GM12878 (cell line): ENCODE measurements around the gene CD177. TPM values are rescaled to one million over a fixed set of nuclear protein-coding genes. Genes with fewer than 3 reads are reported as not detected.

ENCODE experiments used
- ATAC-seq: fragments of 200-7000 bp; cut with Tn5 transposase; 3 replicates; pipeline ENCODE4 v1.9.1; 2020; ENCODE audit warnings: mild to moderate bottlenecking, moderate library complexity
- BruUV-seq: library from RNA; stranded (reverse); fragments of 400-500 nt; replicated peaks from 2 replicates; lab custom pipeline; 2021; lab: Mats Ljungman, UMichigan
- CTCF ChIA-PET: fragments of 300-600 bp; sonication (Branson Sonifier 250); formaldehyde crosslinking; extraction: SDS; loops from one replicate; lab custom pipeline; 2021; ENCODE audit warnings: inconsistent platforms; lab: Yijun Ruan, JAX
- POLR2A ChIA-PET: fragments of 350-600 bp; formaldehyde crosslinking; extraction: SDS; loops from one replicate; lab custom pipeline; 2021; ENCODE audit warnings: inconsistent platforms; lab: Charles Lee
- RAD21 ChIA-PET: fragments of 300-600 bp; sonication (Branson Sonifier 250); formaldehyde crosslinking; loops from one replicate; lab custom pipeline; 2023; ENCODE audit warnings: antibody characterized with exemption; ENCODE audit not compliant: unreplicated experiment; lab: Charles Lee
- SMC1A ChIA-PET: fragments of 300-600 bp; sonication (Branson Sonifier 250); formaldehyde crosslinking; loops from one replicate; lab custom pipeline; 2023; ENCODE audit not compliant: unreplicated experiment, uncharacterized antibody; lab: Charles Lee
- DNase-seq: peaks from one replicate; pipeline ENCODE4 v3.0.0-alpha.2; 2011; ENCODE audit warnings: low read depth, low spot score
- FAIRE-seq: peaks from 3 replicates; lab custom pipeline; 2011; peaks lifted over from hg19 to GRCh38; lab: Jason Lieb, UNC
- H2AFZ ChIP-seq: 2 replicates; pipeline ENCODE4 v1.6.0; 2011; ENCODE audit warnings: low read depth, low read length, control low read depth; ENCODE audit not compliant: control insufficient read depth
- H3K27ac ChIP-seq: 2 replicates; pipeline ENCODE4 v1.5.1; 2011; ENCODE audit warnings: control low read depth; ENCODE audit not compliant: control insufficient read depth, insufficient read depth
- H3K27me3 ChIP-seq, 2 experiments: replicated peaks in 1 of 2; 2 replicates each; pipeline versions ENCODE4 v1.6.0 to v1.6.1; 2011; ENCODE audit warnings: low read length in 1 of 2; ENCODE audit not compliant: control insufficient read depth in 2 of 2, insufficient read depth in 2 of 2
- H3K36me3 ChIP-seq, 2 experiments: 2 replicates each; pipeline ENCODE4 v1.5.1; 2011; ENCODE audit warnings: low read length in 1 of 2; ENCODE audit not compliant: control insufficient read depth in 2 of 2, insufficient read depth in 2 of 2
- H3K4me1 ChIP-seq: 2 replicates; pipeline ENCODE4 v1.6.1; 2011; ENCODE audit warnings: mild to moderate bottlenecking, low read length, moderate library complexity, mixed read lengths; ENCODE audit not compliant: control insufficient read depth, insufficient read depth
- H3K4me2 ChIP-seq: 2 replicates; pipeline ENCODE4 v1.6.0; 2011; ENCODE audit warnings: control low read depth; ENCODE audit not compliant: control insufficient read depth, insufficient read depth
- H3K4me3 ChIP-seq: fragments of 200-600 bp; sonication (generic); 2 replicates; pipeline ENCODE4 v1.5.1; 2016
- H3K79me2 ChIP-seq: 2 replicates; pipeline ENCODE4 v1.6.0; 2011; ENCODE audit warnings: low read length; ENCODE audit not compliant: control insufficient read depth, insufficient read depth
- H3K9ac ChIP-seq: 2 replicates; pipeline ENCODE4 v1.8.0; 2011; ENCODE audit warnings: low read length, control low read depth, mixed read lengths; ENCODE audit not compliant: control insufficient read depth, insufficient read depth
- H3K9me3 ChIP-seq: replicated peaks from 3 replicates; pipeline ENCODE4 v1.5.1; 2011; ENCODE audit warnings: mild to moderate bottlenecking, low read length; ENCODE audit not compliant: control insufficient read depth, insufficient read depth
- H4K20me1 ChIP-seq: 2 replicates; pipeline ENCODE4 v1.6.0; 2011; ENCODE audit not compliant: control insufficient read depth, insufficient read depth
- CBFB ChIP-seq: IDR thresholded peaks from 2 replicates; pipeline ENCODE4 v1.6.1; 2016; ENCODE audit warnings: antibody characterized with exemption, low read depth
- CBX5 ChIP-seq: sonication (generic); IDR thresholded peaks from 2 replicates; pipeline ENCODE4 v1.6.1; 2016; ENCODE audit warnings: low read depth, moderate library complexity, mild to moderate bottlenecking, inconsistent platforms
- CHD4 ChIP-seq: fragments of 200-600 bp; sonication (generic); IDR thresholded peaks from 2 replicates; pipeline ENCODE4 v1.6.1; 2016; ENCODE audit warnings: mild to moderate bottlenecking
- DPF2 ChIP-seq: fragments of 450-650 bp; IDR thresholded peaks from 2 replicates; pipeline ENCODE4 v1.6.1; 2017; ENCODE audit warnings: mild to moderate bottlenecking
- EZH2 ChIP-seq: IDR thresholded peaks from 2 replicates; pipeline ENCODE4 v1.6.1; 2012; ENCODE audit warnings: low read depth, mild to moderate bottlenecking, control low read depth, inconsistent platforms, low read length, borderline replicate concordance; ENCODE audit not compliant: control insufficient read depth
- HCFC1 ChIP-seq: fragments of 150-350 bp; IDR thresholded peaks from 2 replicates; pipeline ENCODE4 v1.6.1; 2014; ENCODE audit warnings: low read length
- JUNB ChIP-seq: IDR thresholded peaks from 2 replicates; pipeline ENCODE4 v1.6.1; 2016; ENCODE audit warnings: antibody characterized with exemption, mild to moderate bottlenecking
- TBL1XR1 ChIP-seq: IDR thresholded peaks from 2 replicates; pipeline ENCODE4 v1.6.1; 2012; ENCODE audit warnings: low read depth, low read length, improper control_type of control experiment
- YBX1 ChIP-seq: fragments of 450-650 bp; IDR thresholded peaks from 2 replicates; pipeline ENCODE4 v1.6.1; 2016; ENCODE audit warnings: antibody characterized with exemption
- whole genome bisulfite sequencing: methylation state at CpG from one replicate; pipeline ENCODE4 v1.1.6; 2016; ENCODE audit warnings: low lambda C conversion rate; ENCODE audit not compliant: insufficient replicate concordance, insufficient coverage; ENCODE audit errors: missing lambda C conversion rate; 5-methylcytosine and 5-hydroxymethylcytosine counted together
- in situ Hi-C: fragments of 300-500 bp; cut with MboI; formaldehyde crosslinking; loops from 9 replicates; pipeline ENCODE4 v1.14.3; 2018; ENCODE audit warnings: mixed read lengths
- intact Hi-C: fragments of 100-400 bp; cut with micrococcal nuclease; formaldehyde crosslinking; loops from one replicate; pipeline ENCODE4 v1.14.2; 2022; ENCODE audit not compliant: unreplicated experiment
- polyA plus RNA-seq, 11 experiments: library from polyadenylated mRNA; depleted of rRNA in 4 of 11; unstranded in 6 of 11; stranded (reverse) in 5 of 11; fragments of >200 nt; fragmentation: Nextera tagmentation in 4 of 11; fragmentation: Illumina TruSeq in 1 of 11; extraction: Ambion mirVana in 4 of 11; extraction: Trizol in 1 of 11; gene quantifications; 1 replicate in 1 of 11; 2 replicates in 10 of 11; pipeline versions ENCODE4 v1.2.1 to v1.2.3, GENCODE V29; 2011 to 2016; ENCODE audit warnings: inconsistent platforms in 2 of 11, missing spikeins in 2 of 11, low read depth in 1 of 11
- total RNA-seq, 4 experiments: library from RNA; depleted of rRNA in 3 of 4; stranded (reverse); fragments of >200 nt in 3 of 4; fragmentation: Illumina TruSeq in 1 of 4; extraction: Trizol in 1 of 4; gene quantifications; 2 replicates each; pipeline versions ENCODE4 v1.2.1 to v1.2.3, GENCODE V29; 2013 to 2021
- TF ChIP-seq, protein P1 (sequence below): fragments of 450-650 bp; IDR thresholded peaks from 2 replicates; pipeline ENCODE4 v1.6.1; 2017; ENCODE audit warnings: mild to moderate bottlenecking

CD177 gene
- total and polyA plus RNA-seq, 10 of the 15 experiments (the other 5 are each of a cell fraction or from before 2014, with no cell fraction given): not detected

DNA sequence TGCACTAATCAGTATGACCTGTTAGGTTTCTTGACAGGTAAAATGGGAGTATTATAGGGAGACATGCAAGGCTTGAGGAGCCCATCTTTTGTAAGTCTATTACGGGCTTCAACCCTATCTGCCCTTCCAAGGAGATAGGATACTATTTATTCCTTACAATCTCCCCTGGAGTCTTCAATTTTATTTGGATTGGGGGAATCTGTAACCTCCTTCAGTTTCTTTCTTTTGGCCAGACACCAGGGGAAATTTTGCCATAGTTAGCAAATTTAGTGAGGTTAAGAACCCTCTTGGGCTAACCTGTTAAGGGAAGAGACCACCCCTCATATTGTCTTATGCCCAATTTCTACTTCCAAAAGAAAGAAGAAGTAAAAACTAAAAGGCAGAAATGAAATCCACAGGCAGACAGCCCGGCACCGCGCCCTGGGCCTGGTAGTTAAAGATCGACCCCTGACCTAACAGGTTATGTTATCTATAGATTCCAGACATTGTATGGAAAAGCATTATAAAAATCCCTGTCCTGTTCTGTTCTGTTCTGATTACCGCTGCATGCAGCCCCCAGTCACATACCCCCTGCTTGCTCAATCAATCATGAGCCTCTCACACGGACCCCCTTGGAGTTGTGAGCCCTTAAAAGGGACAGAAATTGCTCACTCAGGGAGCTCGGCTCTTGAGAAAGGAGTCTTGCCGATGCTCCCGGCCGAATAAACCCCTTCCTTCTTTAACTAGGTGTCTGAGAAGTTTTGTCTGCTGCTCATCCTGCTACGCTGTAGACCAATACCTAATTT, 39.6 kb upstream of the CD177 start:
- WGBS: 23% methylated on average over 12 of the region's 12 CpGs
- Histone ChIP-seq H2AFZ (no peak overlapping the region), H3K27me3 (no peaks in the 10 kb centered on the region), H3K4me3 (no peak overlapping the region), H3K9ac (no peak overlapping the region), H3K27ac (no peak overlapping the region), H3K4me1 (no peaks in the 10 kb centered on the region), H3K79me2 (no peaks in the 10 kb centered on the region), H3K4me2 (no peak overlapping the region), H3K36me3 (no peaks in the 10 kb centered on the region), H4K20me1 (no peaks in the 10 kb centered on the region), H3K9me3 (no peaks in the 10 kb centered on the region)
- ChIA-PET POLR2A (no interaction called here), RAD21 (no interaction called here), CTCF (no interaction called here), SMC1A (no interaction called here)
- ATAC-seq: no peak
- no peak for TF ChIP-seq JUNB
- TF ChIP-seq, protein P1, sequence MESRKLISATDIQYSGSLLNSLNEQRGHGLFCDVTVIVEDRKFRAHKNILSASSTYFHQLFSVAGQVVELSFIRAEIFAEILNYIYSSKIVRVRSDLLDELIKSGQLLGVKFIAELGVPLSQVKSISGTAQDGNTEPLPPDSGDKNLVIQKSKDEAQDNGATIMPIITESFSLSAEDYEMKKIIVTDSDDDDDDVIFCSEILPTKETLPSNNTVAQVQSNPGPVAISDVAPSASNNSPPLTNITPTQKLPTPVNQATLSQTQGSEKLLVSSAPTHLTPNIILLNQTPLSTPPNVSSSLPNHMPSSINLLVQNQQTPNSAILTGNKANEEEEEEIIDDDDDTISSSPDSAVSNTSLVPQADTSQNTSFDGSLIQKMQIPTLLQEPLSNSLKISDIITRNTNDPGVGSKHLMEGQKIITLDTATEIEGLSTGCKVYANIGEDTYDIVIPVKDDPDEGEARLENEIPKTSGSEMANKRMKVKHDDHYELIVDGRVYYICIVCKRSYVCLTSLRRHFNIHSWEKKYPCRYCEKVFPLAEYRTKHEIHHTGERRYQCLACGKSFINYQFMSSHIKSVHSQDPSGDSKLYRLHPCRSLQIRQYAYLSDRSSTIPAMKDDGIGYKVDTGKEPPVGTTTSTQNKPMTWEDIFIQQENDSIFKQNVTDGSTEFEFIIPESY: no peak
- no peak for TF ChIP-seq DPF2
- TF ChIP-seq CBX5: no peak
- TF ChIP-seq EZH2: no peak
- no peak for TF ChIP-seq CBFB
- no peak for TF ChIP-seq CHD4
- TF ChIP-seq HCFC1: no peak
- TF ChIP-seq YBX1: no peak
- no peak for TF ChIP-seq TBL1XR1
- in situ Hi-C loops (no loop called here), intact Hi-C loops (no loop called here)
- no TSS peak for BruUV-seq
- DNase-seq: no peak
- FAIRE-seq: no peak
